Measurements from ENCODE around the gene ZFX. TPM values are rescaled to one million over a fixed set of nuclear protein-coding genes. Genes with fewer than 3 reads are reported as not detected.

The ZFX gene
- total RNA-seq, 2 experiments from 2014 or later, result 41.9 to 44.5 TPM

DNA sequence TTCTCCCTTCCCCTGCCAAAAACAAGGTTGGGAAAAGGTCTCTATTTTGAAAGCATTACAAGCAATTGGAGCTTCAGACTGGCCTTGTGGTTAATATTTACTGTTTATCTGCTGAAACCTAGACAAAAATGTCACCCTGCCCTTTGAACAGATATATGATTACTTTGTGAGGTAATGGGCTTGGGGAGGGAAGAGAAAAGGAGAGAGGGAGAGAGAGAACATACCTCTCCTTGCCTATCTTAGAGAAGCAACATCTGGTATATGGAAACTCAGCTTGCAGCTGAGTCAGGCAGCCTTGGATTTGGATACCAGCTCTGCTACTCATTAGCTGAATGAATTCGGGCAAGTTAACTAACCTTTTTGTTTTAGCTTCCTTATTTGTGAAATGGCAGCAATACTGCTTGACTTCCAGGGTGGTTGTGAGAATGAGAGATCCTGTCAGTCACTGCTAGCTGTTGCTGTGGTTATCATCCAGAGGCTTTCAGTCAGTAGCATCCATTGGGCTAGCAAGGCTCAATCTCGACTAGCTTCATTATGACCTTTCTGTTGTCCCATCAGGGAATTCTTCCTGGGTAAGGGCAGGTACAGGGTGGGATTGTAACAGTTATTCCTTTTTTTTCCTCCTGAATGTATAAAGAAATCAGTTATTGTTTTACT is 41.1 kb downstream of the ZFX start:
- CTCF ChIA-PET, result interaction anchor here (0.6 to 1.3 kb wide), 2 partner anchors 14 to 26 kb away, joined by 3 to 4 read pairs; no protein-coding TSS in a partner anchor
- ATAC-seq, result no peak
- Mint-ChIP-seq H3K27ac (no peak overlapping the region), H3K36me3 (peaks cover 28% of the 10 kb centered on the region), H3K4me1 (peaks cover 10% of the 10 kb centered on the region), H3K9me3 (ENCODE audit: low read depth) (no peaks in the 10 kb centered on the region), H3K4me3 (no peak overlapping the region), H3K27me3 (no peaks in the 10 kb centered on the region)
- no peak for DNase-seq

DNA sequence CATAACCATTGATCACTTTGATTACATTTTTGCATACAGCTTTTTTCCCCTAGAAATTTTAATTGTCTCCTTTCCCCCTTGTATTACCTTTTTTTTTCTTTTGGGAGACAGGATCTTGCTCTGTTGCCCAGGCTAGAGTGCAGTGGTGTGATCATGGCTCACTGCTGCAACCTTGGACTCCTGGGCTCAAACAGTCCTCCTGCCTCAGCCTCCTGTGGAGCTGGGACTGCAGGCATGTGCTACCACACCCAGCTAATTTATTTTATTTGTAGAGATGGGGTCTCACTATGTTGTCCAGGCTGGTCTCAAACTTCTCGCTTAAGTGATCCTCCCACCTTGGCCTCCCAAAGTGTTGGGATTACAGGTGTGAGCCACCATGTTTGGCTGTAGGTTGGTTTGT is 47.0 kb downstream of the ZFX start:
- ATAC-seq (no peak), DNase-seq (no peak)
- Mint-ChIP-seq H3K9me3 (ENCODE audit: low read depth) (no peaks in the 10 kb centered on the region), H3K27ac (no peak overlapping the region), H3K27me3 (no peaks in the 10 kb centered on the region), H3K4me3 (no peak overlapping the region), H3K36me3 (peaks cover 31% of the 10 kb centered on the region), H3K4me1 (peaks cover 21% of the 10 kb centered on the region)
- CTCF ChIA-PET, result no interaction called here

DNA sequence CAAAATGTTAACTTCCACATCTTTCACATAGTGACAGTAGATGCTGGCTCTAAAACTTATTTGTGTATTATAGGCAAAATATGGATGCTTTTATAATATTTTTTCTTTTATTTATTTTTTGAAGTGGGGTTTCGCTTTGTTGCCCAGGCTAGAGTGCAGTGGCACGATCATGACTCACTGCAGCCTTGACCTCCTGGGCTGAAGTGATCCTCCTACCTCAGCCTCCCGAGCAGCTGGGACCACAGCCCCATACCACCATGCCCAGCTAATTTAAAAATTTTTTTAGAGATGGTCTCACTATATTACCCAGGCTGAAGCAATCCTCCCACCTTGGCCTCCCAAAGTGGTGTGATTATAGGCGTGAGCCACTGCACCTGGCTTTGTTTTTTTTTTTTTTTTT is 48.6 kb downstream of the ZFX start:
- ATAC-seq, result no peak
- Mint-ChIP-seq H3K4me1 (peaks cover 30% of the 10 kb centered on the region), H3K27ac (no peak overlapping the region), H3K9me3 (ENCODE audit: low read depth) (no peaks in the 10 kb centered on the region), H3K27me3 (no peaks in the 10 kb centered on the region), H3K36me3 (peaks cover 36% of the 10 kb centered on the region), H3K4me3 (no peak overlapping the region)
- CTCF ChIA-PET, result interaction anchor here (0.7 kb wide), 1 partner anchor 811 kb away, joined by 3 read pairs; no protein-coding TSS in a partner anchor
- no peak for DNase-seq

DNA sequence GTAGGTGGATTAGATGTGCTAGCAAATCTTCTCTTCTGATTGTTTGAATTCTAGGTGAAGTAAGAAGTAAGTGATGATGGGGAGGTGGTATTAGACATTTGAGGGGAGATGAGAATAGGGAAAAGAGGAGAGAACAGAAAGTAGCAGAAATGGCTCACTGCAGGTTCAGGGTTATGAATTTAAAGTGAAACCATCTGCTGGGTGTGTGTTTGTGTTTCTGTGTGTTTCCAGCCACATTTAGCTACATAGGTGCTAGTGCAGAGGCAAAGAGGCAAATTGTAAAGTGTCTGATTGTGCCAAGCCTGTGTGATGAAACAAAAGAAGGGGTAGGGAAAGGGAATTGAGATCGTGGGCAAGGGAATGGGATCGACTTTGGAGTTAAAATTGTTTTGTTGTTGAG is 50.6 kb downstream of the ZFX start:
- Mint-ChIP-seq H3K9me3 (ENCODE audit: low read depth) (no peaks in the 10 kb centered on the region), H3K27me3 (no peaks in the 10 kb centered on the region), H3K36me3 (peaks cover 32% of the 10 kb centered on the region), H3K4me3 (no peak overlapping the region), H3K27ac (no peak overlapping the region), H3K4me1 (peaks cover 40% of the 10 kb centered on the region)
- no peak for DNase-seq
- no peak for ATAC-seq
- CTCF ChIA-PET, result interaction anchor here (0.6 kb wide), 1 partner anchor 183 kb away, joined by 3 read pairs; no protein-coding TSS in a partner anchor

DNA sequence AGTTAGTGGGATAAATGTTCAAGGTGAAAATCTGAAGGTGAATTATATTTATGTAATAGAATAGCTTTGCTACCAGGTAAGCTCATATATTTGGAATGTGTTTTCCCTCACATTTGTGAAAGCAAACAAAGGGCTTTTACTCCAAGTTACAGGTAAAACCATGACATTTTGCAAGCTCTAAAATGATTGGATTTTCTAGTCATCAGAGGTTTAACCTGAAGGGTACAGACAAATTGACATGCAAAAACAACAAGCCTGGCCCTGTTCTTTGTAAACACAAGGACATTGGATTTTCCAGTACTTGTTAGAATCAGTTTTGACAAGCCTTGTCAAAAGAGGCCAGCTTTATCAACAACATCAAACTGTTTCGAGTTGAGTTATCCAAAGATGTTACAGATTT is 51.7 kb downstream of the ZFX start:
- no peak for DNase-seq
- Mint-ChIP-seq H3K27me3 (no peaks in the 10 kb centered on the region), H3K4me1 (peaks cover 38% of the 10 kb centered on the region), H3K27ac (no peak overlapping the region), H3K36me3 (peaks cover 28% of the 10 kb centered on the region), H3K9me3 (ENCODE audit: low read depth) (no peaks in the 10 kb centered on the region), H3K4me3 (no peak overlapping the region)
- CTCF ChIA-PET, result no interaction called here
- no peak for ATAC-seq

DNA sequence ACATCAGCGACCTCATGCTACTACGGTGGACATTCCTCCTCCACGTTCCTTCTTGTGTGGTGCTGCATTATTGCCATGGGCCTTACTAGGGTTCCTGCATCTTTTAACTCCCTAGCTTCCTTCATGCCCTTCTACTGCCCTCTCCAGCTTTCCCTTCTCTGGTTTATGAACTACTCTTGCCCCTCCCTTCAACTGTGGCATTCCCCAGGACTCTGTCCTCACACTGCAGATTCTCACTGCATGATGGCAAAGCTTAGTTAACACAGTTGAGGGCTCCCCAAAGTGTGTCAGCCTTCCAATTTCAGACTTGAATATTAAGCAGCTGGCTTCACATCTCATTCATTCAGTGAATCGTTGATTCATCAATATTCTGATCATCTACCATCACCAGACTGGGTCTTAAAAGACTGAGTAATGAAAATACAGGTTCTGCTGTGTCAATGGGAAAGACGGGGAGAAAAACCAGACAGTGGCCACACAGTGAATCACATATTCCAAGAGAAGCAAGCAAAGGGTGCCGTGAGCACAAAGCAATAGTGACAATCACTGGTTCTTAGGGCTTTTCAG is 53.0 kb downstream of the ZFX start:
- Mint-ChIP-seq H3K9me3 (ENCODE audit: low read depth) (no peaks in the 10 kb centered on the region), H3K27me3 (no peaks in the 10 kb centered on the region), H3K36me3 (peaks cover 26% of the 10 kb centered on the region), H3K4me1 (peaks cover 38% of the 10 kb centered on the region), H3K27ac (peak overlapping the region; percentile 21), H3K4me3 (no peak overlapping the region)
- ATAC-seq (no peak), DNase-seq (no peak)
- CTCF ChIA-PET, result no interaction called here

DNA sequence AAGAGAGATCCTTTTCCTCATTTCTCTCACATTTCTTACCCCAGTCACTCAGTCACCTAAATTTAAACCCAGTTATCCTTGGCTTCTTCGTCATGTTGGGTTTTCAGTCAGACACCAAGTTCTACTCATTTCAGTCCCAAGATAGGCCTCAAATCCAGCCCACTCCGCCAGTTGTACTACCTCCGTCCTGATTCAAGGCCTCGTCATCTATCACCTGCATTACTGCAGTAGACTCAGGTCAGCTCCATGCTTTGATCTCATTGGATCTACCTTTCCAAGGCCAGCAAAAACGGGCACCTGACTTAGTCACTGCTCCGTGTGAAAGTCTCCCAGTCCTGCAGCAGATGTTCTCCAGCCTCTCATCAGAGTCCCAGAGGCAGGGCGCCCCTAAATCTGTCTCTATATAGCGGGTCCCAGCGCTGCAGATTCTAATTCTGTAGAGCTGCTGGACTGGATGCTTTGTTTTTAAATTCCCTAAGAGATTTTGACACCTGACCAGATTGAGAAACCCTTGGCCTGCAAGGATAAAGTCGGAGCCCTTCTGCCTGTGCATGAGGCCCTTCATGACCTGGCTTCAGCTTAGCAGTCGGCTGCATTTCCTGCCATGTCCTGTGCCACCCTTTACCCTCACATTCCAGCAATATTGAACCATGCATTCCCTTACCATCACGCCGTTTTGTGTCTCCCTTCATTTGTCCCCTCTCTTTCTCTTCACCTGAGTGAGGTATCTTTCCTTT is 53.7 kb downstream of the ZFX start:
- Mint-ChIP-seq H3K4me1 (peaks cover 38% of the 10 kb centered on the region), H3K9me3 (ENCODE audit: low read depth) (no peaks in the 10 kb centered on the region), H3K36me3 (peaks cover 28% of the 10 kb centered on the region), H3K27ac (peak overlapping the region; percentile 21), H3K4me3 (no peak overlapping the region), H3K27me3 (no peaks in the 10 kb centered on the region)
- no peak for DNase-seq
- CTCF ChIA-PET, result no interaction called here
- ATAC-seq, result no peak

DNA sequence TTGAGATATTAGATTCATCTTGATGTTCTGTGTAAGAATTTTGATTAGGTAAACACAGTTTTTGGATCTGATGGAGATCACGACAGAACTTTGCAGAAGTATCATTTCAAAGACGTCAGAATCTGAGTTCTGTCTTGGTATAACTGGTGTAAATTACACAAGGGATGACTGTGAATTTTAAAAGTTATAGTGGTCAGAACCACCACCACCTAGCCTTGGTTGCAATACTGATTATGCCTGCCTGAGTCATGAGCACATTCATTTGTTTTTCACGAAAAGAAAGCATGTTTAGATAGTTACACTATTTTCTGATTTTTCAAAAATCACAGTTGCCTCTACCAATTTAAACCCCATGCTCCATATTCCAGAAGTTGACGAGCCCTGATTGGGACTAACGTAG is 54.8 kb downstream of the ZFX start:
- CTCF ChIA-PET, result interaction anchor here (1.2 kb wide), 1 partner anchor 14 kb away, joined by 4 read pairs; no protein-coding TSS in a partner anchor
- DNase-seq (no peak), ATAC-seq (no peak)
- Mint-ChIP-seq H3K27ac (no peak overlapping the region), H3K36me3 (peaks cover 24% of the 10 kb centered on the region), H3K9me3 (ENCODE audit: low read depth) (no peaks in the 10 kb centered on the region), H3K4me3 (no peak overlapping the region), H3K4me1 (peaks cover 31% of the 10 kb centered on the region), H3K27me3 (no peaks in the 10 kb centered on the region)

DNA sequence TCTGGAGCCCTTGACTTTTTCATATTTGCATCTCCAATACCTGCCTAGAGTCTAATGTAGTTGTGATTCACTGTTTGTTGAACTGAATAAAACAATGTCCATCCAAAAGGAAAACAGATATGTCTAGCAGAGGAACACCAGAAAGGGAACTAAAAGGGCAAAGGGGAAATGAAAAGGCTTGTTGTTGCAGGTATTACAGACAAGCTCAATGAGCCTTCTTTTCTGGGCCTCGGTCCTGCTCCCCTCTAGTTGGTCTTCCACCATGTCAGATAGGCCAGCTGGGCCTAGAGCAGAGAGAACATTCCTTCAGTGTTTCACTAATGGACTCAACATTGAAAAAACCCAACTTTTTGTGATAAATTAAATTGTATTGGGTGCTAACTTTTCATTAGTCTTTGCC is 55.4 kb downstream of the ZFX start:
- ATAC-seq (no peak), DNase-seq (no peak)
- H3K36me3 Mint-ChIP-seq, result peaks cover 24% of the 10 kb centered on the region
- no peaks in the 10 kb centered on the region for H3K27me3 Mint-ChIP-seq
- CTCF ChIA-PET, result interaction anchor here (1.2 kb wide), 1 partner anchor 14 kb away, joined by 4 read pairs; no protein-coding TSS in a partner anchor
- H3K4me1 Mint-ChIP-seq, result peaks cover 28% of the 10 kb centered on the region
- H3K9me3 Mint-ChIP-seq (ENCODE audit: low read depth), result no peaks in the 10 kb centered on the region
- peak overlapping the region; percentile 49 for H3K27ac Mint-ChIP-seq
- no peak overlapping the region for H3K4me3 Mint-ChIP-seq

DNA sequence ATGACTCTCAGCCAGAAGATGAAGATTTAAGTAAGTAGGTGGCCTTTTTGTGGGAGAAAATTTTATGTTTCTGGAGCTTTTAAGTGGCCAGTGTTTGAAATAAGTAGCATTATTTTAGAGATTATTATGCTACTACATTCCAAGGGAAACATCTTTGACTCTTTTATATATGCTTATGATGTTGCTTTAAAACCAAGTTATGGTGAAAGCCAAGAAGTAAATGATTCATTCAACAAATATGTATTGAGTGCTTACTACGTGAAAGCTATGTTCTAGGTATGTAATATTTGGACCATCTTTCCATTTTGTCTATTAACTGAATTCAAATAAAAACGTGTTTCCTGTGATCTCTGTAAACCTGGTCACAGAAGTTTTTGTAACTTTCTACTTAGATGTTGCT is 58.3 kb downstream of the ZFX start:
- ATAC-seq, result no peak
- H3K27me3 Mint-ChIP-seq, result no peaks in the 10 kb centered on the region
- no peaks in the 10 kb centered on the region for H3K9me3 Mint-ChIP-seq (ENCODE audit: low read depth)
- H3K27ac Mint-ChIP-seq, result no peak overlapping the region
- H3K4me3 Mint-ChIP-seq, result no peak overlapping the region
- CTCF ChIA-PET, result interaction anchor here (0.7 kb wide), 1 partner anchor 47 kb away, joined by 3 read pairs; no protein-coding TSS in a partner anchor
- H3K4me1 Mint-ChIP-seq, result peaks cover 14% of the 10 kb centered on the region
- H3K36me3 Mint-ChIP-seq, result peaks cover 27% of the 10 kb centered on the region
- no peak for DNase-seq

DNA sequence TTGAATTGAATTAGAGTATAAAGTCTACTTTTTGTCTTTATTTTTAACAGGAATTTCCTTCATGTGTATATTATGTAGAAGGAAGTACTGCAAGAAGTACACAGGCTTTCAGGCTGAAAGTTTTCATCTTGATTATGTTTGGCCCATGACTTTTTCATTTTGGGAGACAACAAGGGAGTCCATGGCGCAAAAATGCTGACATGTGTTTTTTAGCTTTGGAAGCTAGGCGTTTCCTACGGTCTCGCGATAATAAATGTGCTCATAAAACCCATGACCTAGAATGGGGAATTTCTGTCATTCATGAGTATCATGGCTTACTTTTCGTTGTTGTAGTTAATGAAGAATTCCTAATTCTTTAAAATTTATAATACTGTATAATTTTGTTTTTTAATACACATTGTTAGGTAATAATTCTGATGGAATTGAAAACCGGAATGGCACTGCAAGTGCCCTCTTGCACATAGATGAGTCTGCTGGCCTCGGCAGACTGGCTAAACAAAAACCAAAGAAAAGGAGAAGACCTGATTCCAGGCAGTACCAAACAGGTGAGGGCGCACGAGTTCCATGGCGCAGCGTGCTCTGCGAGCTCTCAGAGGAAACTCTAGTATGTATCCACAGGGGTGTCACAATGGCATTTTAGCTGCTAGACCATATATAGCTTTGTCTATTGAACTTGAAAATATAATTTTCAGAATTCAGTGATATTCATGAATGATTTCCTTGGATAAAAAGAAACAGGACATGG is 59.1 kb downstream of the ZFX start:
- H3K27me3 Mint-ChIP-seq, result no peaks in the 10 kb centered on the region
- no peaks in the 10 kb centered on the region for H3K9me3 Mint-ChIP-seq (ENCODE audit: low read depth)
- CTCF ChIA-PET, result no interaction called here
- H3K27ac Mint-ChIP-seq, result no peak overlapping the region
- H3K4me1 Mint-ChIP-seq, result peaks cover 8% of the 10 kb centered on the region
- H3K4me3 Mint-ChIP-seq, result no peak overlapping the region
- H3K36me3 Mint-ChIP-seq, result peaks cover 25% of the 10 kb centered on the region
- ATAC-seq (no peak), DNase-seq (no peak)

DNA sequence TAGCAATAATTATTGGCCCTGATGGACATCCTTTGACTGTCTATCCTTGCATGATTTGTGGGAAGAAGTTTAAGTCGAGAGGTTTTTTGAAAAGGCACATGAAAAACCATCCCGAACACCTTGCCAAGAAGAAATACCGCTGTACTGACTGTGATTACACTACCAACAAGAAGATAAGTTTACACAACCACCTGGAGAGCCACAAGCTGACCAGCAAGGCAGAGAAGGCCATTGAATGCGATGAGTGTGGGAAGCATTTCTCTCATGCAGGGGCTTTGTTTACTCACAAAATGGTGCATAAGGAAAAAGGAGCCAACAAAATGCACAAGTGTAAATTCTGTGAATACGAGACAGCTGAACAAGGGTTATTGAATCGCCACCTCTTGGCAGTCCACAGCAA is 60.7 kb downstream of the ZFX start:
- CTCF ChIA-PET, result no interaction called here

DNA sequence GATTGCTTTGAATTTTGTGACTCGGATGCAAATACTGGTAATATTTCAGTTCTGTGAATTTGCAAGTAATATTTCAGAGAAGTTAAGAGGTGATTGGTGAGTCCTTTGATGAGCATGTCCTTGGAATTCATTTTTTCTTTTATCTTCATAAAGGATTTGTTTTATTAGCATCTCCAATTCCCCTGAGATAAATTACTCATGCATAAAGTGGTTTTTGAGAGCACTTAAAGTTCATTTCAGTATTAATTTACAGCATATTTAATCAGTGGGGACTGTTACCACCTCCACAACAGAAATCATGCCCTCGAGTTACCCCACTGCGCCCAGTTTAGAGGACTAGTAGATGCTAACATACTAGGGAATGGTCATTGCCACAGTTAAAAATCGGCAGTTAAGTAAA is 65.0 kb downstream of the ZFX start:
- CTCF ChIA-PET, result no interaction called here
- no peaks in the 10 kb centered on the region for H3K9me3 Mint-ChIP-seq (ENCODE audit: low read depth)
- H3K36me3 Mint-ChIP-seq, result peaks cover 19% of the 10 kb centered on the region
- no peaks in the 10 kb centered on the region for H3K27me3 Mint-ChIP-seq
- no peak for ATAC-seq
- DNase-seq, result no peak
- no peak overlapping the region for H3K27ac Mint-ChIP-seq
- H3K4me3 Mint-ChIP-seq, result no peak overlapping the region
- H3K4me1 Mint-ChIP-seq, result peaks cover 6% of the 10 kb centered on the region

More for the DNA sequence above, 60.7 kb downstream of the ZFX start:
- no peaks in the 10 kb centered on the region for H3K27me3 Mint-ChIP-seq
- H3K4me3 Mint-ChIP-seq, result no peak overlapping the region
- H3K9me3 Mint-ChIP-seq (ENCODE audit: low read depth), result no peaks in the 10 kb centered on the region
- peaks cover 1% of the 10 kb centered on the region for H3K4me1 Mint-ChIP-seq
- H3K36me3 Mint-ChIP-seq, result peaks cover 23% of the 10 kb centered on the region
- ATAC-seq, result no peak
- H3K27ac Mint-ChIP-seq, result no peak overlapping the region
- DNase-seq, result no peak
